Mesendoderm (in vitro differentiated cells): Measurements from ENCODE around the gene DUSP9.
"Not testable (repeated sequence)": the region's sequence is repeated elsewhere in the genome, so short reads cannot be mapped to it uniquely, and the experiment has no call there.

Source experiments
- DNase-seq: peaks from one replicate; pipeline ENCODE4 v3.0.0; 2013
- H2AK5ac ChIP-seq: 2 replicates; pipeline ENCODE4 v1.6.1; 2013; ENCODE audit warnings: low read length, inconsistent platforms
- H2BK120ac ChIP-seq: 2 replicates; pipeline ENCODE4 v1.6.1; 2013; ENCODE audit warnings: low read depth, mild to moderate bottlenecking, low read length, moderate library complexity, mixed read lengths
- H2BK15ac ChIP-seq: replicated peaks from 2 replicates; pipeline ENCODE4 v1.6.1; 2013; ENCODE audit warnings: low read depth, mild to moderate bottlenecking, moderate library complexity
- H2BK5ac ChIP-seq: 2 replicates; pipeline ENCODE4 v1.6.1; 2013; ENCODE audit warnings: low read length, inconsistent platforms
- H3K18ac ChIP-seq: 2 replicates; pipeline ENCODE4 v1.6.1; 2013; ENCODE audit warnings: mild to moderate bottlenecking, low read length, mixed read lengths
- H3K23ac ChIP-seq: one replicate; pipeline ENCODE4 v1.6.1; 2013; ENCODE audit warnings: low read length
- H3K27ac ChIP-seq: 2 replicates; pipeline ENCODE4 v1.5.1; 2013; ENCODE audit warnings: low read depth, mild to moderate bottlenecking, inconsistent platforms, low read length, moderate library complexity
- H3K27me3 ChIP-seq: 2 replicates; pipeline ENCODE4 v1.6.1; 2013; ENCODE audit warnings: low read length, control low read depth, mild to moderate bottlenecking, inconsistent platforms; ENCODE audit not compliant: insufficient read depth, poor library complexity
- H3K36me3 ChIP-seq: 2 replicates; pipeline ENCODE4 v1.6.1; 2013; ENCODE audit warnings: low read length, inconsistent platforms; ENCODE audit not compliant: control insufficient read depth, insufficient read depth
- H3K4ac ChIP-seq: one replicate; pipeline ENCODE4 v1.6.1; 2013; ENCODE audit warnings: low read depth, mild to moderate bottlenecking, low read length, moderate library complexity
- H3K4me1 ChIP-seq: 2 replicates; pipeline ENCODE4 v1.6.1; 2013; ENCODE audit warnings: low read depth, low read length, inconsistent platforms; ENCODE audit not compliant: control insufficient read depth
- H3K4me2 ChIP-seq: 2 replicates; pipeline ENCODE4 v1.6.1; 2013; ENCODE audit warnings: low read length
- H3K4me3 ChIP-seq: 2 replicates; pipeline ENCODE4 v1.5.1; 2013; ENCODE audit warnings: mild to moderate bottlenecking, low read length
- H3K56ac ChIP-seq: one replicate; pipeline ENCODE4 v1.6.1; 2013; ENCODE audit warnings: low read length
- H3K79me1 ChIP-seq: 2 replicates; pipeline ENCODE4 v1.6.1; 2013; ENCODE audit warnings: low read length, inconsistent platforms
- H3K79me2 ChIP-seq: 2 replicates; pipeline ENCODE4 v1.6.1; 2013; ENCODE audit warnings: mild to moderate bottlenecking, low read length; ENCODE audit not compliant: control insufficient read depth, insufficient read depth
- H3K9ac ChIP-seq: 2 replicates; pipeline ENCODE4 v1.6.1; 2013; ENCODE audit warnings: low read length, inconsistent platforms
- H4K5ac ChIP-seq: one replicate; pipeline ENCODE4 v1.6.1; 2013; ENCODE audit warnings: low read length
- H4K8ac ChIP-seq: one replicate; pipeline ENCODE4 v1.6.1; 2013; ENCODE audit warnings: low read depth, mild to moderate bottlenecking, control low read depth, low read length, moderate library complexity
- WGBS: extraction: QIAGEN DNeasy Blood & Tissue Kit; methylation state at CpG from one replicate; pipeline ENCODE4 v1.1.7; 2013; ENCODE audit warnings: low lambda C conversion rate, missing lambda C conversion rate; ENCODE audit not compliant: insufficient coverage; ENCODE audit errors: extremely low coverage; 5-methylcytosine and 5-hydroxymethylcytosine counted together

The DUSP9 gene

GRCh38 chrX:153688911-153689590 is 42.0 kb downstream of the DUSP9 start:
- H3K27me3 ChIP-seq = no peaks in the 10 kb centered on the region
- peak overlapping the region; percentile 76 for H3K56ac ChIP-seq
- no peak overlapping the region for H3K27ac ChIP-seq
- peak overlapping the region; percentile 43 for H3K4ac ChIP-seq
- no peak overlapping the region for H3K4me2 ChIP-seq
- no peak overlapping the region for H4K5ac ChIP-seq
- no peak overlapping the region for H3K4me3 ChIP-seq
- H2BK120ac ChIP-seq = no peak overlapping the region
- no peak overlapping the region for H4K8ac ChIP-seq
- peak overlapping the region; percentile 40 for H3K9ac ChIP-seq
- no peak overlapping the region for H2BK15ac ChIP-seq
- no peaks in the 10 kb centered on the region for H3K79me1 ChIP-seq
- no peaks in the 10 kb centered on the region for H3K36me3 ChIP-seq
- no peaks in the 10 kb centered on the region for H3K79me2 ChIP-seq
- DNase-seq = no peak
- no peaks in the 10 kb centered on the region for H3K4me1 ChIP-seq
- H3K23ac ChIP-seq = no peak overlapping the region
- H2BK5ac ChIP-seq = no peak overlapping the region
- no CpG with 5 or more reads among the region's 53 CpGs for WGBS
- H3K18ac ChIP-seq = peak overlapping the region; percentile 64
- H2AK5ac ChIP-seq = no peak overlapping the region

DNA sequence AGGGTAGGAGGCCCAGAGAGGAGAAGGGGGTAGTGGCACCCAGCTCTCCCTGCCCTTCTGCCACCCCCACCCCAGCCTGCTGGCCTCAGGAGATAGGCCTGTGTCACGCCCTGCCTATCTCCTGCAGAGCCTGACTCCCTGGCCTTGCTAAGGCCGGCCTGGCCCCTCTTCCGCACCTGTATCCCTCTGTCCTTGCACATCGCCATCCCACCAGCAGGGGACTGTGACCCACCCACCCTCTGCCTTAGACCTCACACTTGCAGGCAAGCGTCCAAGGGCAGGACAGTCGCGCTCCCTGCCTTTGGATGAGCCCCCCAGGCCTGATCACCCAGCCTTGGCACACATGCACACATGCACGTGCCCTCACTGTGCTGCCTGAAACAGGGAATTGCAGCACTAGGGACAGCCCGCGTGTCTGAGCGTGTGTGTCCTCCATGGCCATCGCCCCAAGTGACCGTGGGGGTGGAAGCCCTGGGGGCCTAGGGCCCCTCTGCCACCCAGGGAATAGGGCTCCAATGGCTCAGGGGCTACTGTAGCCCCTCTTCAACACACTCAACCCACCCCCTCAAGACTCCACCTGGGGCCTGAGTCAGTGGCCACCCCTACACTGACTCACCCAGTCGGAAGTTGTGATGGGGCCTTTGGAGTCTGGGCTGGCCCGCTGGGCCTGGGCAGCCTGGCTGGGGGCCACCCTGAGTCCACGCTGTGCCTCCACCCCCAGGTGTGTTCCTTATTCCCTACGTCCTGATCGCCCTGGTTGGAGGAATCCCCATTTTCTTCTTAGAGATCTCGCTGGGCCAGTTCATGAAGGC is 42.9 kb downstream of the DUSP9 start:
- WGBS = no CpG with 5 or more reads among the region's 19 CpGs
- no peak overlapping the region for H2AK5ac ChIP-seq
- H3K23ac ChIP-seq = no peak overlapping the region
- H3K4me1 ChIP-seq = no peaks in the 10 kb centered on the region
- H2BK5ac ChIP-seq = no peak overlapping the region
- no peak overlapping the region for H4K8ac ChIP-seq
- H3K56ac ChIP-seq = peak overlapping the region; percentile 34
- H3K4me2 ChIP-seq = no peak overlapping the region
- H3K27ac ChIP-seq = no peak overlapping the region
- no peaks in the 10 kb centered on the region for H3K79me1 ChIP-seq
- H2BK15ac ChIP-seq = no peak overlapping the region
- H3K27me3 ChIP-seq = no peaks in the 10 kb centered on the region
- no peaks in the 10 kb centered on the region for H3K79me2 ChIP-seq
- no peak overlapping the region for H4K5ac ChIP-seq
- peak; percentile 45 for DNase-seq
- no peak overlapping the region for H3K4ac ChIP-seq
- H3K36me3 ChIP-seq = no peaks in the 10 kb centered on the region
- no peak overlapping the region for H3K4me3 ChIP-seq
- peak overlapping the region; percentile 29 for H3K9ac ChIP-seq
- H3K18ac ChIP-seq = no peak overlapping the region
- no peak overlapping the region for H2BK120ac ChIP-seq

- Histone ChIP-seq H3K56ac (no peak overlapping the region), H3K36me3 (no peaks in the 10 kb centered on the region), H3K23ac (no peak overlapping the region), H4K5ac (no peak overlapping the region), H3K4me2 (no peak overlapping the region), H2BK15ac (no peak overlapping the region), H3K27me3 (no peaks in the 10 kb centered on the region), H3K79me2 (no peaks in the 10 kb centered on the region), H3K9ac (no peak overlapping the region), H4K8ac (no peak overlapping the region), H3K4me1 (no peaks in the 10 kb centered on the region), H3K4me3 (no peak overlapping the region), H3K79me1 (no peaks in the 10 kb centered on the region), H2BK5ac (no peak overlapping the region), H3K27ac (no peak overlapping the region), H3K18ac (no peak overlapping the region), H3K4ac (no peak overlapping the region), H2AK5ac (no peak overlapping the region), H2BK120ac (no peak overlapping the region)
- DNase-seq = no peak
- WGBS = no CpG with 5 or more reads among the region's 14 CpGs
Observed at GRCh38 chrX:153690466-153690865, 43.5 kb downstream of the DUSP9 start.

DNA sequence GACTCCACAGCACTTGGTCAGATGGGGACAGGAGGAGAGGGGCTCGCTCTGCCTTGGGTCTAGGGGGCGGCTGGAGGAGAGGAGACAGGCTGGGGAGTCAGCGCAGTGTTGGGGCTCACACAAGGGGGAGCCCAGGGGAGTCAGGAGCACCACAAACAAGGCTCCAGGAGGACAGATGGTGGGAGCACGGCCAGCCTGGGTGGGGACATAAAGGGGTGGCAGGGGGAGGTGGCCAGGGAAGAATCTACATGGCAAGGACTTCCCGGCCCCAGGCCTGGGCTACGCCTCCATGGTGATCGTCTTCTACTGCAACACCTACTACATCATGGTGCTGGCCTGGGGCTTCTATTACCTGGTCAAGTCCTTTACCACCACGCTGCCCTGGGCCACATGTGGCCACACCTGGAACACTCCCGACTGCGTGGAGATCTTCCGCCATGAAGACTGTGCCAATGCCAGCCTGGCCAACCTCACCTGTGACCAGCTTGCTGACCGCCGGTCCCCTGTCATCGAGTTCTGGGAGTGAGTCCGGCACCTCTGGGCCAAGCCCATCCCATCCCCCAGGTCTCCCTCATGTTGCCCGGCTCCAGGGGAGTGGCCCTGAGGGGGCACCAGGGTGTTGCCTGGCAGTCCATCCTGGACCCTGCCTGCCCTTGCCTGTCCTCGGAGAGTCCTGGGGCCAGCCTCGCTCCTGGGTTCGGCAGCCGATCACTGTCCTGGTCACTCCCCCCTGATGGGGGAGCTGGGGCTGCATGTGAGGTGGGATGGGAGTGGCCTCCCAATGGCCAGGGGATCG is 44.2 kb downstream of the DUSP9 start:
- not testable (repeated sequence) for H3K18ac ChIP-seq, H2BK120ac ChIP-seq, H2BK15ac ChIP-seq, H3K79me1 ChIP-seq, H3K4me1 ChIP-seq, H3K4ac ChIP-seq, H3K56ac ChIP-seq, H2BK5ac ChIP-seq, H3K36me3 ChIP-seq, H4K8ac ChIP-seq, H4K5ac ChIP-seq, H3K79me2 ChIP-seq, H3K4me3 ChIP-seq, DNase-seq, H3K27me3 ChIP-seq, H2AK5ac ChIP-seq, H3K4me2 ChIP-seq, H3K27ac ChIP-seq, H3K23ac ChIP-seq, H3K9ac ChIP-seq
- WGBS = no CpG with 5 or more reads among the region's 21 CpGs

DNA sequence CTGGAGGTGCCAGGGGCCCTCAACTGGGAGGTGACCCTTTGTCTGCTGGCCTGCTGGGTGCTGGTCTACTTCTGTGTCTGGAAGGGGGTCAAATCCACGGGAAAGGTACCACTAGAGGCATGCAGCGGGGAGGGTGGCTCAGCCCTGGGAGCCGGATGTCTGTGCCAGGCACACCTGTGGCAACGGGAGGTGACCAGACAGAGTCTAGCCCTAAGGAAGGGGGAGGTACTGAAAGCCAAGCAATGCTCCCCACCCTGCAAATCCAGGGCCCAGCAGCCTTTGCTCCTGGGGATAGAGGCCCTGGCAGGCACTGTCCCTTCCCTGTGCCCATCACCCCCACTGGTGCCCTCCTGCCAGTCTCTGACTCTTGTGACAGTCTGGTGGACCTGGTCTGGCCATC is 45.0 kb downstream of the DUSP9 start:
- H3K4me2 ChIP-seq = no peak overlapping the region
- H2AK5ac ChIP-seq = no peak overlapping the region
- H4K8ac ChIP-seq = no peak overlapping the region
- no peaks in the 10 kb centered on the region for H3K36me3 ChIP-seq
- no peak overlapping the region for H3K56ac ChIP-seq
- no peak for DNase-seq
- H3K4me1 ChIP-seq = no peaks in the 10 kb centered on the region
- H3K9ac ChIP-seq = no peak overlapping the region
- no peak overlapping the region for H3K23ac ChIP-seq
- no peak overlapping the region for H3K27ac ChIP-seq
- WGBS = no CpG with 5 or more reads among the region's 4 CpGs
- H4K5ac ChIP-seq = no peak overlapping the region
- H3K18ac ChIP-seq = no peak overlapping the region
- H2BK5ac ChIP-seq = no peak overlapping the region
- H3K4ac ChIP-seq = no peak overlapping the region
- H3K27me3 ChIP-seq = no peaks in the 10 kb centered on the region
- H3K79me2 ChIP-seq = no peaks in the 10 kb centered on the region
- no peak overlapping the region for H2BK120ac ChIP-seq
- H3K79me1 ChIP-seq = no peaks in the 10 kb centered on the region
- no peak overlapping the region for H2BK15ac ChIP-seq
- H3K4me3 ChIP-seq = no peak overlapping the region
